Measurements from ENCODE around the gene GRHPR.

The GRHPR gene

DNA sequence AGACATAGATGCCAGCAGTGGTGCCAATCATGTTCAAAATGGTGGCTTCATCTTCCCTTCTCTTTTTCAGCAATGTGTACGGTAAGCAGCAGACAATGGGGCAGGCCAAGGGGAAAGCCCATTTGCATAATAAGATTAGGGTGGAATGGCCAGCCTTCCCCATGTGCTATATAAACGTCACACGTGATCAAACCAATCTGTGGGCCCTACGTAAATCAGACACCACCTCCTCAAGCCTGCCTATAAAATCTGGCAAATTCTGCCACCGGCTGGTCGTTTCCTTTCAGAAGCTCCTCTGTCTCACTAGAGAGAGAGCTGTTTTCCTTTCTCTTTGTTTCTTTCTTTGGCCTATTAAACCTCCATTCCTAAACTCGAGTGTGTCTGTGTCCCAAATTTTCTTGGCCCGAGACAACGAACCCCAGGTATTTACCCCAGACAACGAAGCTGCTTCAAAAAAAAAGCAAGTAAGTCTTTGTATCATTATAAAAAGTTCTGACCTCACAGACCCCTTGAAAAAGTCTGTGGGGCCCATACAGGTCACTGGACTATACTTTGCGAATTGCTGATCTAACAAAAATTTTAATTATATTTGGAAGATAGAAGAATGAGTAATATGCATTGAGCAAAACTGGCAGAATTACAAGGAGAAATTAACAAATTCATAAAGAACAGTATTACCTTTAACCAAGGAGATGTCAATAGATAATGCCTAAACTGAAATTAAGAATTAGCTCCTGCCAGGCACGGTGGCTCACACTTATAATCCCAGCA lies 27.6 kb downstream of the GRHPR start:
- Histone ChIP-seq H3K9me3 (ENCODE audit: control insufficient read depth in 2 of 2, low read length in 2 of 2) (no peaks in the 10 kb centered on the region), H3K27me3 (ENCODE audit: control insufficient read depth in 1 of 2, insufficient read depth in 2 of 2, low read length in 2 of 2) (no peaks in the 10 kb centered on the region), H3K4me1 (ENCODE audit: control insufficient read depth, insufficient read depth, low read length) (peaks cover 15% of the 10 kb centered on the region), H3K4me3 (ENCODE audit: low read length in 2 of 2) (no peak overlapping the region), H3K9ac (ENCODE audit: low read length in 2 of 2) (no peak overlapping the region), H3K27ac (ENCODE audit: low read length) (no peak overlapping the region), H3K36me3 (ENCODE audit: control insufficient read depth in 2 of 2, insufficient read depth in 2 of 2, low read length in 2 of 2) (peaks cover 2 to 3% of the 10 kb centered on the region in 2 donors)

DNA sequence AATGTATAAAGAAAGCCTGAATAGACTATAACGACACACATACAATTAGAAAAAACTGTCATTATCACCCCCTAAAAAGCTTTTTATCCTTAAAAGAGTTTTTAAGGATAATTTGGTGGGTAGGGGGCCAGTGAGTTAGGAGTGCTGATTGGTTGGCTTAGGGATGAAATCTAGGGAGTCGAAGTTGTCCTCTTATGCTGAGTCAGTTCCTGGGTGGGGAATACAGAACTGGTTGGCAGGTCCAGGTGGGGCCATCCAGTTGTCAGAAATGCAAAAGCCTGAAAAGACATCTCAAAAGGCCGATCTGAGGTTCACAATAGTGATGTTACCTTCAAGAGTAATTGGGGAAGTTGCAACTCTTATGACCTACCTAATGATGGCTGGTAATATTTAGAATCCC lies 29.1 kb downstream of the GRHPR start:
- H3K4me1 ChIP-seq (ENCODE audit: control insufficient read depth, insufficient read depth, low read length) = peaks cover 15% of the 10 kb centered on the region
- peak overlapping the region; percentile 6 for H3K27ac ChIP-seq (ENCODE audit: low read length)

DNA sequence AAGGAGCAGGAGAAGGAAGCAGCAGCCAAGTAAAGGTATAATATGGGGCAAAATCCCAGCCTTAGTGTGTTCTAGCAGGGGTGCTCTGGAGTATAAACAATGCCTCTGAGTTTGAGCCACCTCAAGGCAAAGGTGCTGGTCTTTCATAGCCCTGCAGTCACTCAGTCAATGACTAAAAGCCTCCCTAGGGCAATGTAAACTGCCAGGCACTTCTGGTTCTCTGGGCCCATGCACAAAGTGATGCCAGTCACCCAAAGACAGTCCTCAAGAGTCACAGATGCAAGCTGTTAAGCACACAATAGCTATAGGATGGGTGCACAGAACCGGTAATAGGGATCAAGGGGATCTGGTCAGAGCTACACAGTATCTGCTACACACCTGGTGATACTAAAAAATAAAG lies 30.1 kb downstream of the GRHPR start:
- no peak overlapping the region for H3K9ac ChIP-seq (ENCODE audit: low read length in 2 of 2)
- no peaks in the 10 kb centered on the region for H3K9me3 ChIP-seq (ENCODE audit: control insufficient read depth in 2 of 2, low read length in 2 of 2)
- peaks cover 15% of the 10 kb centered on the region for H3K4me1 ChIP-seq (ENCODE audit: control insufficient read depth, insufficient read depth, low read length)
- peaks cover 3% of the 10 kb centered on the region in 2 donors for H3K36me3 ChIP-seq (ENCODE audit: control insufficient read depth in 2 of 2, insufficient read depth in 2 of 2, low read length in 2 of 2)
- H3K4me3 ChIP-seq (ENCODE audit: low read length in 2 of 2) = no peak overlapping the region
- no peaks in the 10 kb centered on the region for H3K27me3 ChIP-seq (ENCODE audit: control insufficient read depth in 1 of 2, insufficient read depth in 2 of 2, low read length in 2 of 2)
- no peak overlapping the region for H3K27ac ChIP-seq (ENCODE audit: low read length)

More for the DNA sequence above, 29.1 kb downstream of the GRHPR start:
- Histone ChIP-seq H3K9me3 (ENCODE audit: control insufficient read depth in 2 of 2, low read length in 2 of 2) (no peaks in the 10 kb centered on the region), H3K36me3 (ENCODE audit: control insufficient read depth in 2 of 2, insufficient read depth in 2 of 2, low read length in 2 of 2) (peaks cover 3% of the 10 kb centered on the region in 2 donors), H3K27me3 (ENCODE audit: control insufficient read depth in 1 of 2, insufficient read depth in 2 of 2, low read length in 2 of 2) (no peaks in the 10 kb centered on the region), H3K4me3 (ENCODE audit: low read length in 2 of 2) (no peak overlapping the region), H3K9ac (ENCODE audit: low read length in 2 of 2) (no peak overlapping the region)

DNA sequence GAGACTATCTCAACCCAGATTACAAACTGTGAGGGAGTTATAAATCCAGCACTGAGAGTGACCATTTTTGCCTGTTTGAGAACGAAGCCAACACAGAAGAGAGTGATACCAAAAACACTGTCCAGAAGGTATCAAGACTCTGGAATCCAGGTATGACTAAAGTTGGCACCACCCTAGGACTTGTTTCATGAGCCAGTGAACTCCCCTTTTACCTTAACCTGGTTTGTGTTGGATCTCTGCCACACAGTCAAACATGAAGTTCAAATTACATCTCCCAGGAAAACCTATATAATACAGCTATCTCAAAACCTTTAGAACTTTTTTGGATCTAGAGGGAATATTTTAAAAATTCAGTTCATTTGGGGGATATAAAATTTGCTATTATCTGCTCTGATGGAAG lies 31.3 kb downstream of the GRHPR start:
- H3K36me3 ChIP-seq (ENCODE audit: control insufficient read depth in 2 of 2, insufficient read depth in 2 of 2, low read length in 2 of 2) = peaks cover 0 to 3% of the 10 kb centered on the region in 2 donors
- no peaks in the 10 kb centered on the region for H3K9me3 ChIP-seq (ENCODE audit: control insufficient read depth in 2 of 2, low read length in 2 of 2)
- H3K4me3 ChIP-seq (ENCODE audit: low read length in 2 of 2) = no peak overlapping the region
- H3K27ac ChIP-seq (ENCODE audit: low read length) = no peak overlapping the region
- no peak overlapping the region for H3K9ac ChIP-seq (ENCODE audit: low read length in 2 of 2)
- H3K27me3 ChIP-seq (ENCODE audit: control insufficient read depth in 1 of 2, insufficient read depth in 2 of 2, low read length in 2 of 2) = no peaks in the 10 kb centered on the region
- H3K4me1 ChIP-seq (ENCODE audit: control insufficient read depth, insufficient read depth, low read length) = peaks cover 15% of the 10 kb centered on the region

DNA sequence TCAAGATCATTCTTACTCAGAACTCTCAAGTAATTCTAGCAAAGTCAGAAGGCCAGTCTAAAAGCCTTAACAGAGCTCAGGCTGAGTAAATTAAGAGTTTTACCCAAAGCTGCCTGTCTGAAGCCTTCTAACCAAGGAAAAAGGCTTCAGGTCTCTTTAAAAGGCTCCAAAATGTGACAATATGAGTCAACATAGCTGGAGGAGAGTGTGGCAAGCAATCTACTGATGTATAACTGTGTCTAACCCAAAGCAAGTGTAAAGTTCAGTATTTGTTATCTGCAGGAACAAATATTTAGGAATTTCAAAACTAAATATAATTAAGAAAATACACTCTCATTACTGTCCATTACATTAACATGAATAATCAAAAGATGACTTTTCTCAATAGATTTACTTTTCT lies 31.7 kb downstream of the GRHPR start:
- H3K36me3 ChIP-seq (ENCODE audit: control insufficient read depth in 2 of 2, insufficient read depth in 2 of 2, low read length in 2 of 2) = peaks cover 0 to 3% of the 10 kb centered on the region in 2 donors
- H3K9ac ChIP-seq (ENCODE audit: low read length in 2 of 2) = no peak overlapping the region
- H3K27ac ChIP-seq (ENCODE audit: low read length) = no peak overlapping the region
- no peak overlapping the region for H3K4me3 ChIP-seq (ENCODE audit: low read length in 2 of 2)
- peaks cover 15% of the 10 kb centered on the region for H3K4me1 ChIP-seq (ENCODE audit: control insufficient read depth, insufficient read depth, low read length)
- no peaks in the 10 kb centered on the region for H3K27me3 ChIP-seq (ENCODE audit: control insufficient read depth in 1 of 2, insufficient read depth in 2 of 2, low read length in 2 of 2)
- H3K9me3 ChIP-seq (ENCODE audit: control insufficient read depth in 2 of 2, low read length in 2 of 2) = no peaks in the 10 kb centered on the region

DNA sequence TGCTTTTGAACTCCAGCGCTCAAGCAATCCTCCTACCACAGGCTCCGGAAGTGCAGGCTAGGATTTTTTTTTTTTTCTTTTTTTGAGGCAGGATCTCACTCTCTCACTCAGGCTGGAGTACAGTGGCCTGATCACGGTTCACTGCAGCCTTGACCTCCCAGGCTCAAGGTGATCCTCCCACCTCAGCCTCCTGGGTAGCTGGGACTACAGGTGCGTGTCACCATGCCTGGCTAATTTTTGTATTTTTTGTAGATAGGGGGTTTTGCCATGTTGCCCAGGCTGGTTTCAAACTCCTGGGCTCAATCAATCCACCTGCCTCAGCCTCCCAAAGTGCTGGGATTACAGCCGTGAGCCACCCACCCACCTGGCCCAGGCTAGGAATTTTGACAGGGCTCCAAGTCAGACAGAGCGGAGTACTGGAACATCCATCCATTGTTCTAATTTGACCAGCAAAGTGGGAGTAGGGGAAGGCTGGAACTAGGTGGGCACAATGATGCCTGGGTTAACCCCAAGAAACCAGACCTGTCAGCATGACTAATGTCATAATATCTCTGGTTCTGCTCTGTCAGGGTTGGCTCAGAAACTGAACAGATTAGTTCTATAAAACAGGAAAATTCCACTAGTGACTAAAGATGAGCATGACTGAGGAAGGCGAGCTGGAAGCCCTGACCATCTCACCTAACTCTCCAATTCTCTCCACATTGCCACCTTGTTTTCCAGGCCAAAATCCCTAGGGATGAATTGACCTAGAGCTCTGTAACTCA lies 33.6 kb downstream of the GRHPR start:
- Histone ChIP-seq H3K9ac (ENCODE audit: low read length in 2 of 2) (no peak overlapping the region), H3K4me3 (ENCODE audit: low read length in 2 of 2) (no peak overlapping the region), H3K4me1 (ENCODE audit: control insufficient read depth, insufficient read depth, low read length) (peaks cover 13% of the 10 kb centered on the region), H3K36me3 (ENCODE audit: control insufficient read depth in 2 of 2, insufficient read depth in 2 of 2, low read length in 2 of 2) (peaks cover 0 to 3% of the 10 kb centered on the region in 2 donors), H3K27me3 (ENCODE audit: control insufficient read depth in 1 of 2, insufficient read depth in 2 of 2, low read length in 2 of 2) (no peaks in the 10 kb centered on the region), H3K27ac (ENCODE audit: low read length) (no peak overlapping the region), H3K9me3 (ENCODE audit: control insufficient read depth in 2 of 2, low read length in 2 of 2) (no peaks in the 10 kb centered on the region)

DNA sequence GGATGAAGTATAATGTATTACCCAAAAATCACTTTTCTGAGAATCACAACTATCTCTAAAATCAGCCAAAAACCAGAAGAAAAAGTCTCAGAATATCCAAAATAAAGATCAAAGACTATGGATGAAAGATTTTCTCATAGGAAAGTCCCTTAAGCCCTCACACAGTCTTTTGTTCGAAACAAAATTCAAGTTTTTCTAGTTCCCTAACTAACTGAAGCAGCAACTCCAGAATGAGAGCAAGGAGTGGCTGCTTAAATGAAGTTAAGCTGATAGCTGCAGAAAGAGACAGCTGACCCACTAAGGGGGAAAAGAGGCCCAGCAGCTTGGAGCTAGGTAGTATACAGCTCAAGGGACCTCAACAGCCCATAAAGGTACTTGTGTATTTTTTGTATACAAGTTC lies 34.3 kb downstream of the GRHPR start:
- Histone ChIP-seq H3K27ac (ENCODE audit: low read length) (no peak overlapping the region), H3K4me3 (ENCODE audit: low read length in 2 of 2) (no peak overlapping the region), H3K9me3 (ENCODE audit: control insufficient read depth in 2 of 2, low read length in 2 of 2) (no peaks in the 10 kb centered on the region), H3K4me1 (ENCODE audit: control insufficient read depth, insufficient read depth, low read length) (peaks cover 9% of the 10 kb centered on the region), H3K36me3 (ENCODE audit: control insufficient read depth in 2 of 2, insufficient read depth in 2 of 2, low read length in 2 of 2) (peaks cover 0 to 3% of the 10 kb centered on the region in 2 donors), H3K27me3 (ENCODE audit: control insufficient read depth in 1 of 2, insufficient read depth in 2 of 2, low read length in 2 of 2) (no peaks in the 10 kb centered on the region), H3K9ac (ENCODE audit: low read length in 2 of 2) (no peak overlapping the region)

DNA sequence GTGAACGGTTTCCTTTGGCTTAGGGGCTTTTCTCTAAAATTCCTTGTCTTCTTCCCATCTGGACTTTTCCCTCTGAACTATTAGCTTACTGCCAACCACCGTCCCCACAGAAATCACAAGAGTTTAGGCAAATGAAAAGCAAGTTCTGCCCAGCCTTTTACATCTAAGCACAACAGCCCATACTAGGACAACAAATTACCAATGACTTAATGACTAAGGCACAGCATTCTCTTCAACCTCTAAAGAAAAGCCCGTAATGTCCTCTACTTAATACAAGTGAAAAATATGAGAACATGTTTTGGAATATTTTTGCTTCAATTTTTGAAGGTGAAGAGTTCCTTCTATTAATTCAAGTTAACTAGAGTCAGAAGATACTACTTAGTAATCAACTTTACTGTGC lies 41.5 kb downstream of the GRHPR start:
- Histone ChIP-seq H3K9ac (ENCODE audit: low read length in 2 of 2) (peak overlapping the region; percentile 97 to 99), H3K27ac (ENCODE audit: low read length) (peak overlapping the region; percentile 96), H3K27me3 (ENCODE audit: control insufficient read depth in 1 of 2, insufficient read depth in 2 of 2, low read length in 2 of 2) (no peaks in the 10 kb centered on the region), H3K4me3 (ENCODE audit: low read length in 2 of 2) (peak overlapping the region; percentile 95 to 99), H3K9me3 (ENCODE audit: control insufficient read depth in 2 of 2, low read length in 2 of 2) (no peaks in the 10 kb centered on the region), H3K36me3 (ENCODE audit: control insufficient read depth in 2 of 2, insufficient read depth in 2 of 2, low read length in 2 of 2) (no peaks in the 10 kb centered on the region), H3K4me1 (ENCODE audit: control insufficient read depth, insufficient read depth, low read length) (peaks cover 26% of the 10 kb centered on the region)

DNA sequence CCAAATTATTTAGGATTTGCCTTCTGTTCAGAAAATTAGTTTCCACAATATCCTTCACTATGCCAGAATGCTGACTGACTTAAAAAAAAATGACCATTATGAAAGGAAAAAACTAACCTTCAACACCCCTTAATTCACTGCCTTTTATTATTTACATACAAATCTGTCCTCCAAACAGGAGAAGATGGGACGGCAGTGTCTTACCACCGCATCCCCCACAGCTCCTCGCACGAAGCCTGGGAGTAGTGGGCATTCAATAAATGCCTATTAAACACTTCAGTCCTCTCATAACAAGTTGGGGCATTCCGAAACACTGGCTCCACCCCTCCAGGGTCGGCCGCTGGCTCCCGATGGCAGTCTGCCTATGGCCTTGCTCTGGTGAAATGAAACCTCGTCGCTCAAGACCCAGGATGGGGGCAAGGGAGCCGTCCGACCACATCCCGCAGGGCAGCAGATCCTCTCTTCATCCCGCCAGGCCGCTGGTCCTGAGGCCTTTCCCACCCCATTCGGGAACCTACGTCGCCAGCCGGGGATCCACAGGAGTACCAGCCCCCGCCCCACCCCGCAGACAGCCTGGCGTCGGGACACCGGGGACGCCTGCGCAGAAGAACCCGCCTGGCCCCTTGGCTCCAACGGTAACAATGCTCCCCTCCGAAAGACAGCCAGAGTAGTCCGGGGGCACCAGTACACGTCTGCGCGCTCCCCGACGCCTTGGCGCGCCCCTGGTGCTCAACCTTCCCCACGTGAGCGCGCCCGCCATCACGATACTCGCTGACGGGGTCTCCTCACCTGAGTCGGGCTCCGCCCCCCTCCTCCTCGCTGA lies 42.1 kb downstream of the GRHPR start:
- H3K4me3 ChIP-seq (ENCODE audit: low read length in 2 of 2) = peak overlapping the region; percentile 95 to 99
- peak overlapping the region; percentile 96 for H3K27ac ChIP-seq (ENCODE audit: low read length)
- H3K9ac ChIP-seq (ENCODE audit: low read length in 2 of 2) = peak overlapping the region; percentile 97 to 99
- peaks cover 26% of the 10 kb centered on the region for H3K4me1 ChIP-seq (ENCODE audit: control insufficient read depth, insufficient read depth, low read length)
- H3K36me3 ChIP-seq (ENCODE audit: control insufficient read depth in 2 of 2, insufficient read depth in 2 of 2, low read length in 2 of 2) = no peaks in the 10 kb centered on the region
- H3K27me3 ChIP-seq (ENCODE audit: control insufficient read depth in 1 of 2, insufficient read depth in 2 of 2, low read length in 2 of 2) = no peaks in the 10 kb centered on the region
- no peaks in the 10 kb centered on the region for H3K9me3 ChIP-seq (ENCODE audit: control insufficient read depth in 2 of 2, low read length in 2 of 2)

DNA sequence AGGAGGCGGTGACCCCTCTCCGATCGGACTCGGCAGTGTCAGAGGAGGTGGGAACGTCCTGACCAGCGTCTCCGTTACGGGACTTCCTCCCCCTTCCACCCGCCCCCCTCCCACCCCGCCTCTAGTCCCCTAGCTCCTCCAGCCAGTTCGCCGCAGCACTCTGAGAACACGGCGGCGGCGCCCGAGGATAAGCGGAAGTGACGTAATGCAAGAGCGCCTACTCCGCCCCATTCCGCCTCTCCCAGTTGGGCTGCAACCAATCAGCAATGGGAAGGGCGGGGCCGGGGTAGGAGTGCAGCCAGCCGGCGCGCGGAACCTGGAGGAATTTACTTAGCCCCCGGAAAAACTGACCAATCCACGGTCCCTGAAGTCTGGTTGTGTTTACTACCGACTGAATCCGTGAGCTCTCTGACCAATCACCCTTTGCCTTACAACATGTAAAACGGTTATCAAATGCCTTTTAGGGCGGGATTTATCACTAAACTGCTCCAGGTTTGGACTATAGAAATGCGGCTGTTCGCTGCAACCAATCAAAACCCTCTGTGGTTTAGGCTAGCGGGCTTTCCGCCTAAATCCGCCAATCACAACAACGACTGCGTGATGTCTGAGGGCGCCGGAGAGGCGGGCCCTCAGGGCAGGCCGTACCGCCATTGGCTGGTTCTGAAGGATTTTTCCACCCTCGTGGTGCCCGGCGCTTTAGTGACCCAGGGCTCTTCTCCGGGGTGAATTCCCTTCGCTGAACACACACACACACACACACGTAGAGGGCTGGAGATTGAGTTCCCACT lies 42.9 kb downstream of the GRHPR start, which contains the start of gene ZBTB5:
Gene ZBTB5, minus strand, starts transcription at position 202 of the 788 bp plus-strand sequence. CDS start 22,899 bp downstream, outside the sequence.
- Histone ChIP-seq H3K4me1 (ENCODE audit: control insufficient read depth, insufficient read depth, low read length) (peaks cover 26% of the 10 kb centered on the region), H3K36me3 (ENCODE audit: control insufficient read depth in 2 of 2, insufficient read depth in 2 of 2, low read length in 2 of 2) (no peaks in the 10 kb centered on the region), H3K9me3 (ENCODE audit: control insufficient read depth in 2 of 2, low read length in 2 of 2) (no peaks in the 10 kb centered on the region), H3K4me3 (ENCODE audit: low read length in 2 of 2) (peak within 1 kb of the TSS; percentile 95 to 99), H3K9ac (ENCODE audit: low read length in 2 of 2) (peak within 1 kb of the TSS; percentile 97 to 99), H3K27ac (ENCODE audit: low read length) (peak within 1 kb of the TSS; percentile 96), H3K27me3 (ENCODE audit: control insufficient read depth in 1 of 2, insufficient read depth in 2 of 2, low read length in 2 of 2) (no peaks in the 10 kb centered on the region)

All from stomach smooth muscle (tissue), 2 donors.